ENCODE data around the gene PMM2.

DNA sequence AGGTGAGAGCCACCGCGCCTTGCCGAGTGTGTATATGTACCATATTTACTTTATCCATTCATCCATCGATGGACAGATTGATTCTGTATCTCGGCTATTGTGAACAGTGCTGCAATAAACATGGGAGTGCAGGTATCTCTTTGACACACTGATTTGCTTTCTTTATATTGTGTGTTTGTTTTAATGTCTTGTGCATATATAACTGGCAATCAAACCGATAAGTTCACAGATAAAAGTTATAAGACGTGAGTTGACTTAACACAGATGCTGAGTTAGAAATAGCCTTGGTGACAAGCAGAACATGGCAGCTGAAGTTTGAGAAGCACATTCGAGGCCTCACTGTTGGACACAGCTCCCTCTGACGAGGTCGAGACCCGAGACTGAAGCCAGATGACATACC is 23.4 kb upstream of the PMM2 start:
- TF ChIP-seq FOS (IDR thresholded peaks at IDR 0.05; ENCODE audit: borderline replicate concordance, insufficient read depth, low read length) (no peak), POLR2A (IDR thresholded peaks at IDR 0.05; ENCODE audit: low read depth, low read length) (no peak)
- TF ChIP-seq, protein P1, sequence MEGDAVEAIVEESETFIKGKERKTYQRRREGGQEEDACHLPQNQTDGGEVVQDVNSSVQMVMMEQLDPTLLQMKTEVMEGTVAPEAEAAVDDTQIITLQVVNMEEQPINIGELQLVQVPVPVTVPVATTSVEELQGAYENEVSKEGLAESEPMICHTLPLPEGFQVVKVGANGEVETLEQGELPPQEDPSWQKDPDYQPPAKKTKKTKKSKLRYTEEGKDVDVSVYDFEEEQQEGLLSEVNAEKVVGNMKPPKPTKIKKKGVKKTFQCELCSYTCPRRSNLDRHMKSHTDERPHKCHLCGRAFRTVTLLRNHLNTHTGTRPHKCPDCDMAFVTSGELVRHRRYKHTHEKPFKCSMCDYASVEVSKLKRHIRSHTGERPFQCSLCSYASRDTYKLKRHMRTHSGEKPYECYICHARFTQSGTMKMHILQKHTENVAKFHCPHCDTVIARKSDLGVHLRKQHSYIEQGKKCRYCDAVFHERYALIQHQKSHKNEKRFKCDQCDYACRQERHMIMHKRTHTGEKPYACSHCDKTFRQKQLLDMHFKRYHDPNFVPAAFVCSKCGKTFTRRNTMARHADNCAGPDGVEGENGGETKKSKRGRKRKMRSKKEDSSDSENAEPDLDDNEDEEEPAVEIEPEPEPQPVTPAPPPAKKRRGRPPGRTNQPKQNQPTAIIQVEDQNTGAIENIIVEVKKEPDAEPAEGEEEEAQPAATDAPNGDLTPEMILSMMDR (IDR thresholded peaks at IDR 0.05; ENCODE audit: extremely low read depth in 1 of 2, insufficient read depth in 1 of 2, low read depth in 1 of 2, low read length in 2 of 2): no peak
